Measurements from ENCODE around the gene MRAP.
"Not testable (repeated sequence)": the region's sequence is repeated elsewhere in the genome, so short reads cannot be mapped to it uniquely, and the experiment has no call there.

Gene MRAP

DNA sequence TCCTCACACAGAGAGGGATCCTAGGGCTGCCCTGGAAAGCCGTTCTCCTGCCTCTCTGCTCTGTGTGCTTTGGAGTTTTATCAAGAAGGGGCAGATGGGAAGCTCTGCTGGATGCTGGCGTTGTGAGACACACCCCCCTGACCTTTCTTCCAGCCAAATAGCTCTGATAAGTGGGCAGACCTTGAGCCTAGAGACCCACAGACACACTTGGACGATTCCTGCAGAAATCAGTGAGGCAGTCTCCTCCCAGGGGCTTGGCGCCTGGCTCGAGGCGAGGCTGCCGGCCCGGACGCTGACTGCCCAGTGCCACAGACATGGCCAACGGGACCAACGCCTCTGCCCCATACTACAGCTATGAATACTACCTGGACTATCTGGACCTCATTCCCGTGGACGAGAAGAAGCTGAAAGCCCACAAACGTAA, at the start of gene MRAP:
TSS of gene MRAP (plus strand) at position 198 of the 424 bp plus-strand sequence. CDS start at position 315, 117 bp downstream.
- intact Hi-C loops (cut with DNase I), result no loop called here
- DNase-seq, result no peak

DNA sequence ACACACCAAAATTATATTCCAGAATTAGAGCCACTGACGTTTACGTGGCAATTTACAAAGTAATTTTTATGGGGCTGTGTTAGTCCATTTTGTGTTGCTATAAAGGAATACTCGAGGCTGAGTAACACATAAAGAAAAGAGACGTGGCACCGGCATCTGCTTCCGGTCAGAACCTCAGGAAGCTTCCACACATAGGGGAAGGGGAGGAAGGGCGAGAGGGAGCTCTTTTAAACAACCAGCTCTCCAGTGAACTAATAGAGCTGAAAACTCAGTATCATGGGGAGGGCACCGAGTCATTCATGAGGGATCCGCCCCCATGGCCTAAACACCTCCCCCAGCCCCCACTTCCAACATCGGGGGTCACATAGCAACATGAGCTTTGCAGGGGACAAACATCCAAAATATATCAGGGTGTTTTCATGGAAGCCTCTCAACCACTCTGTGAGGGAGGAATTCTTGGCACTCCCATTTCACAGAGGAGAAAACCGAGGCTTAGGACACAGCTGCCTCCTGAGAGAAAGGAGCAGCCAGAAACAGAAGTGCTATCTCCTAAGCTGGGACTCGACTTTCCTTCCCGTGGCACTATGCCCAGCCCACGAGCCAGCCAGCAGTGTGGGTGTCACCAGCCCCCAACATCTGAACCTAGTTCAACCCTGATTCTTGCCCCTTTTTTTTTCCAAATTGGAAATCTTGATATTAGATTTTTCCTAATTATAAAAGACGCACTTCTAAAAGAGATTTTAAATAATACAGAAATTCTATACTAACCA, 49.0 kb upstream of the MRAP start:
- intact Hi-C loops (cut with DNase I), result no loop called here
- DNase-seq, result no peak

DNA sequence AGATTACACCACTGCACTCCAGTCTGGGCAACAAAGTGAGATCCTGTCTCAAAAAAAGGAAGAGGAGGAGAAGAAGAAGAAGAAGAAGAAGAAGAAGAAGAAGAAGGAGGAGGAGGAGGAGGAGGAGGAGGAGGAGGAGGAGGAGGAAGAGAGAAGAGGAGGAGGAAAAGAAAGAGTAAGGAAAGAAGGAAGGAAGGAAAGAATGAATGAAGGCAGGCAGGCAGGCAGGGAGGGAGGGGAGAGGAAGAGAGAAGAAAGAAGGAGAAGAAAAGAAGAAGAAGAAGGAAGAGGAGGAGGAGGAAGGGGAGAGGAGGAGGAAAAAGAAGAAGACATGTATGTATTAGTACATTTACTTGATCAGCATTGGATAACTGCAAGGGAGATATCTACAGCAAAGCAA, 46.5 kb upstream of the MRAP start:
- DNase-seq, result no peak
- intact Hi-C loops (cut with DNase I), result no loop called here

DNA sequence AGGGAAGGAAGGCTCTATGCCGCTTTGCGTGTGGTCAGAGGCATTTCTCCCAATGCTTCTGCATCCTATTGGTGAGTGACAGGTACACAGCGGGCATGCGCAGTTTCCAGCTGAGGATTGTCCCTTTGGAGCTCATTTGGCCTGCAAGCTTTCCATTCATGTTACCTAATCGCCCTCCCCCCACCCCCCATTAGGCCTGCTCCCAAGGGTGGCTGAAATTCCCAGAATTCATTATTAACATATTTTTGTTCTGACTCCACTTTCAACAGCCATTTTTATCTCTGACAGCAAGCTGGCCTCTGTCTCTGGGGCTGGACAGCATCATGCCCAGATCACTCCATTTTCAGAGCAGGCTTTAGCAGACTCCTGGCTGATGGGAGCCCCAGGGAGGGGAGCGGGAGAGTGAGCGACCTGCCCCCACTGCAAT, 45.4 kb upstream of the MRAP start:
- intact Hi-C loops (cut with DNase I), result no loop called here

DNA sequence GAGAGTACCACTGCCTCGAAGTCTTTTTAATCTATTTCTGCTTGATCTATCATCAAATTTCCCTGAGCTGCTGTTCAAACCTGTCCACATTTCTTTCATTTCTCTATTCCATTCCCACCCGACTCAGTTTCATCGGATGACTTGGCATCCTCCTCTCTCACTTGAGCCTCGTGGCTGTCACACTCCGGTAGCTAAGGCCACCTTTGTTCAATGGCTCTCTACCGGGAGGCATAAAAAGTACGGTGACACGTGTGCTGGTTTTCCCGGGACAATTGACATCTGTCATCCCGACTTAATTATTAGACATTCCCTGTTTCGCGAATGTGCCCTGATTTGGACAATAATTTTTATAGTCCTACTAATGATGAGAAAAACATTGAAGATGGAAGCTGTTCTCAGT, 42.4 kb upstream of the MRAP start:
- intact Hi-C loops (cut with DNase I), result no loop called here
- DNase-seq, result no peak

More for the DNA sequence above, 45.4 kb upstream of the MRAP start:
- no peak for DNase-seq

DNA sequence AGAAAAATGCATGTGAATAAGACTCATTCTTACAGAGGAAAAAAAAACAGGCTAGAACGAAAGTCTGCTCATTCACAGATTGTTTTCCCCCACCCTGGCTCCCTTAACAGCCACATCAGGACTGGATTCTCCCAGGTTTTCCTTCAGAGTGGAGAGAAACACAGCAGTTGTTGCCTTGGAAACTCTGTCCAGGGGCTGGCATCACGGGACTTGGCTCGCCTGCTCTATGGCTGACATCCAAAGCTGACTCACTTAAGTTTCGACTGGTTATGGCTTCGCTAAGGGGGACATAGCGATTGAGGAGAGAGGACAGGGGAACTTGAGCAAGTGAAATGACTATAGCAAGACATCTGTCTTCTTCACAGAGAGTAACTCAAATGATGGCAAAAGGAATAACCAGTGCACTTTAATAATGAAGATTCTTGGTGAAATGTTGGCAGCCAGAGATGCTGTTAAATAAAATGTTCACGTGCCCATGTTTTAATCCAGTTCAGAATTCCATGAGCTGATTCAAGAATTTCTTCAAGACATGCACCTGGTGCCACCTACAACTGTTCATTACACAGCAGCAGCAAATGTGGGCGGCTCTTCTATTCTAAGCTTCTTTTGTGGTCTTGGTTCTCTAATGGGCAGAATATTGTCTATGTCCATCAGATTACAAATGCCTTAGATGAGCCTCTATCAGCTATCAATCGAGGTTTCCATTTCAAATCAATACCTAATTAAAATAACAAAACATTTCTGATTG, 41.6 kb upstream of the MRAP start:
- intact Hi-C loops (cut with DNase I), result no loop called here

DNA sequence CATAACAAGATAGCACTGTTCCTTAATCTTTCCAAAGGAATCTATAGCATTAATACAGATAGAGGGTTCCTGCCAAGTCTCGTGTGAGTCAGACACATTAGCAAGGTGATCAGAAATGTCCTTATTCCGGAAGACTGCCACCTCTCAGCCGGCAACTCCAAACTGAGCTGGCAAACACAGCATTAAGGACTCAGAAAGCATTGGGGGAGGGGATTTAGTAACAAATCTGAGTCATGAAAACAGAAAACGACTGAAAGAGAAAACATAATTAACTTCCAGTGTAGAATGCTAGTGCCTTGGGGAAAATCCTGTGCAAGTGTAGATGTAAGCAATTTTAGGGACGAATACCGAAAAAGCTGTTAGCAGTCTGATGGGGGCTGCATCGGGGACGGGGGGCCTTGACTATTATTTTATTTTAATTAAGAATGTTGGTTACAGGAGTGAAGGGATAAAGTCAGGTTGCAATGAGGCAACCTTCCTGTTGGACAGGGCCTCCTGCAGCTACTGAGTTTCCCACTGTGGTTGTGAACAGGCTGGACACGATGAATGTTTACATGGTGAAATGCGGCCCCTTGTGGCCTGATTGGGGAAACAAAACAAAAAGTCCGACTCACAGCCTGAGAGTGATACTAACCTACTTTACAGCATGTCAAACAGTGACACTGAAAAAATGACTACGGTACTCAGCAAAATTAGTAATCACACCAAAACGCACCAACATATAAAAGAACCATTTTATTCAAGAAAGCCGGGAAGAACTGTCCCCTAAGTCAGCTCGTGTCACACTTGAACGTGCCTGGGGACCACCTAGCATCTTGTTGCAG, 40.5 kb upstream of the MRAP start:
- intact Hi-C loops (cut with DNase I), result loop anchor here (1.0 kb wide), 2 partner anchors 392 to 472 kb away; no protein-coding TSS in a partner anchor

More for the DNA sequence above, 41.6 kb upstream of the MRAP start:
- peak; percentile 43 to 91 (median 67) for DNase-seq

DNA sequence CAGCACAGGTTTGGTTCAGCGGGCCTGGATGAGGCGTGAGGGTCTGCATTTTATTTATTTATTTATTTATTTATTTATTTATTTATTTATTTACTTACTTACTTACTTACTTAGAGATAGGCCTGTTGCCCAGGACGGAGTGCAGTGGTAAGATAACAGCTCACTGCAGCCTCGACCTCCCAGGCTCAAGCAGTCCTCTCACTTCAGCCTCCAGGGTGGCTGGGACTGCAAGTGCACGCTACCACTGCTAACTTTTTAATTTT, 39.9 kb upstream of the MRAP start:
- intact Hi-C loops (cut with DNase I), result loop anchor here (1.0 kb wide), 2 partner anchors 392 to 472 kb away; no protein-coding TSS in a partner anchor
- DNase-seq, result not testable (repeated sequence)

More for the DNA sequence above, 40.5 kb upstream of the MRAP start:
- DNase-seq, result peak; percentile 53 to 96 (median 76)

DNA sequence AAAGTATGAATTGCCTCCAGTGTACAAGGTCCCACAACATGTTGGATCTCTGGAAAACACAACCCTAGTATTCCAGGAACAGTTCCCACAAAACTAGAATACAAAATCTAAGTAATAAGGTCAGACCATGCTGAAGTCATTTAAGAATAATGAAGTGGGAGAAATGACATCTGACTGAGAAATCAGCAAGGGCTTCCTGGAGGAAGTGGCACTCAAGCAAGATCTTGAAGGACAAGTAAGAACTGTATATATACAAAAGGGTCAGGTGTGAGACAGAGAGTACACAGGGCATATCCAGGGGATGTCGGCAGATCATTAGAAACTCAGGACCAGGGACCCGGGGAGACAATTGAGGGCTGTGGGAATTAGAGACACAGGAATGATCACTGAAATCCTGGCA, 38.5 kb upstream of the MRAP start:
- intact Hi-C loops (cut with DNase I), result no loop called here

DNA sequence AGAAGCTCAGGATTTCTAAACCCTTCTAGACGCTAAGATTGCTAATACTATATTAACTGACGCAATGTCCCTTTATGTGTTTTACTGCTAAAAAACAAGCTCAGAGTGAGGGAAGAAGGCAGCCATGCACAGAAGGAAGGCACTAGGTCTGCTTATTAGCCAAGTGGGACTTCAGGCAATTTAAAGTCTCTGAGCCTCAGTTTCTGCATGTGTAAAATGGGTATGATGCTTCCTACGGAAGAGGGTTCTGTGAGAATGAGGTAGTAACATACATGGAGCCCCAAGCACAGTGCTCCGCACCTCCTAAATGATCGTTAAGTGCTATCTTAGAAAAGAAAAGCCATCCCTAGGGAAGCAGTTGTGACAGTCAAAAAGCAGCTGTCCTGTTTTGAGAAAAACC, 36.7 kb upstream of the MRAP start:
- intact Hi-C loops (cut with DNase I), result no loop called here
- no peak for DNase-seq

More for the DNA sequence above, 38.5 kb upstream of the MRAP start:
- no peak for DNase-seq

DNA sequence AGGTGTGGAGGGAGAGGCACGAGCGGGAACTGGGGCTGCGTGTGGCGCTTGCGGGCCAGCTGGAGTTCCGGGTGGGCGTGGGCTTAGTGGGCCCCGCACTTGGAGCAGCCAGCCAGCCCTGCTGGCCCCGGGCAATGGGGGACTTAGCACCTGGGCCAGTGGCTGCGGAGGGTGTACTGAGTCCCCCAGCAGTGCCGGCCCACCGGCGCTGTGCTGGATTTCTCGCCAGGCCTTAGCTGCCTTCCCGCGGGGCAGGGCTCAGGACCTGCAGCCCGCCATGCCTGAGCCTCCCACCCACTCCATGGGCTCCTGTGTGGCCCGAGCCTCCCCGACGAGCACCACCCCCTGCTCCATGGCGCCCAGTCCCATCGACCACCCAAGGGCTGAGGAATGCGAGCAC, 33.3 kb upstream of the MRAP start:
- intact Hi-C loops (cut with DNase I); DNase-seq: not testable (repeated sequence)

DNA sequence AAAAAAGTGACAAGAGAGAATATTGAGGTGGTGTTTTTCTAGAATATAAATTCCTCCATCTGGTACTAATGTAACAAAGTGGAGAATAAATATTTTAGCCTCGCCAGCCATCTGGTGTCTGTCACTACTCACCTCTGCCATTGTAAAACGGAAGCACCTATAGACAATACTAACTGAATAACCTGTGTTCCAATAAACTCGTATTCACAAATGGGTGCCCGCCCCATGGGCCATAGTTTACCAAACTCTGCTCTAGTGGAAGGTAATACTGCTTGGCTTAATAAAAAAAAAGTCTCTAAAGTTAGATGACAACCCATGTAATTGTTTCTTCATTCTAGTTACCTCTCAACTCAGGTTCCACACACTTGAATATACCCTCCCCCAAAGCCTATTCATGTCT, 27.9 kb upstream of the MRAP start:
- DNase-seq, result no peak
- intact Hi-C loops (cut with DNase I), result no loop called here

DNA sequence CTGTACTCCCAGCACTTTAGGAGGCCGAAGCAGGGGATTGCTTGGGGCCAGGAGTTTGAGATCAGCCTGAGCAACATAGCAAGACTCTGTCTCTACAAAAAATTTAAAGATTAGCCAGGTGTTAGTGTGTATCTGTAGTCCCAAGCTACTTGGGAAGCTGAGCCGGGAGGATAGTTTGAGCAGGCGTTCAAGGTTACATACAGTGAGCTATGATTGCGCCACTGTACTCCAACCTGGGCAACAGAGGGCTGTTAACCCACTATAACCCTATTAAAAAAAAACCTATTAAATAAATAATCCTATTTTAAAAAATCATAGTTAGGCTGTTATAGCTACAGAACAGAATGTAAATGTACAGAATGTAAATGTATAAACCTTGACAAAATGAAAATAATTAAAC, 22.0 kb upstream of the MRAP start:
- no peak for DNase-seq
- intact Hi-C loops (cut with DNase I), result no loop called here

DNA sequence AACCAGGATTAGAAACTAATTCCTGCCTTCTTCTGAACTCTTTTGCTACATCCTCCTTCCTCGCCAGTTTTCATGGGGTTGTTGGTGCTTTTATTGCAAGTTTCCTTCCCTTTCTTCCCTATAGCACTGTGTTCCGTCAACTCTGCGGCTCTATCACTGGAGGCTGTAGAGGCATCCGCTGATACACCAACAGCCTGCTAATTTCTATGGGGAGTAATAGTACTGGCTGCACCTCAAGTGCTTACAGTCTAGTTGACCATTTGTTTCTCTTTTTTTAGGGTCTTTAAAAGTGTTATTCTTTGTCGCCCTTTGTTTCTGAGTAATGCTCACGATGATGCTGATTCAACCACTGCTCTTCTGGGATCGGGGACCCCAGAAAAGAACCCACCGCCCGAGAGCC, 20.6 kb upstream of the MRAP start:
- no peak for DNase-seq
- intact Hi-C loops (cut with DNase I), result no loop called here

DNA sequence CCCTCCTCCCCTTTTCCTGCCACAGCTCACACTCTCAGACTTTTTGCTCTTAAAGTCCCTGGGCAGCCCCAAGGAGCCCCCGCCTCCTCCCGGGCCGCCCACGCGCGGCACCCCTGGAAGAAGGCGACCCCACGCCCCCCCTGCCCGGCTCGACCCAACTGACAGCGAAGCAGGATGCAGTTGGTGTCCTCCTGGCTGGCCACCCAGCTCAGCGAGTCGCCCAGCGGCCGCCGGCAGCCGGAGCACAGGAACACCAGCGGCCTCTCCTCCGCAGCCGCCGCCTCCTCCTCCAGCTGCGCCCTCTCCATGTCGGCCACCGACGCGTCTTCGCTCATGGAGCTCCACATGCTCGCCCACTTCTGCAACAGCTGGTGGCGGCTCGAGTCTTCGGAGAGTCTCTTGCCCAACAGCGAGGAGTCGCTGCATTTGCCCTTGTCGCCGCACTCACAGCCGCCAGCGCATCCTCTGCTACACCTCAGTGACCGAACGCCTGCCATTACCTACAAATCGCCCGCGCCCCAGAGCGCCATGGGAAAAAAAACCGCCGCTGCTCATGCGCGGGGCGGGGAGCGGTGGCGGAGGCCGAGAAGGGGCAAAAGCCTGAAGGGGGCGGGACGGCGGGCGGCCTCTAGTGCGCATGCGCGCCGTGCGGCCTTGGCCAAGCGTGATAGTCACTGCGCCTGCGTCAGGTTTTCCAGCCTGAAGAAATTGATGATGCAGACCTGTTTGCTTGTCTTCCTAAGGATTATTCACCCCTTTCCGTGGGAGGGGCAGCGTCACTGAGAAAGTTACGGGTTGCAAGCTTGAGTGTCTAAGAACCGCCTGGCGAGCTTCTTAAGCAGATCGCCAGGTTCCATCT, 19.9 kb upstream of the MRAP start, which contains the start of gene MIS18A:
TSS of gene MIS18A (minus strand) at position 532 of the 859 bp plus-strand sequence. CDS start at position 497, 35 bp downstream.
- peak; percentile 84 to 98 (median 87) for DNase-seq
- intact Hi-C loops (cut with DNase I), result no loop called here

DNA sequence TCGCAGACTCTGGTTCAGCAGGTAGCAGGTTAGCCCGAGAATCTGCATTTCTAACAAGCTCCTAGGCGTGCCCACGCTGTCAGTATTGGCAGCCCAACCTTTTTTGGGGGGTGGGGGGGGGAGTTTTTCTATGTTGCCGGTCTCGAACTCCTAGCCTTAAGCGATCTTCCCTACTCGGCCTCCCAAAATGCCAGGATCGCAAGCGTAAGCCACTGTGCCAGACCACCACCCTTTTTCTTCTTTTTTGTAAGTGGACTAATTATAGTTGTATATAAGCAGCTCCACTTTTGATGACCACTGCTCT, 19.3 kb upstream of the MRAP start:
- intact Hi-C loops (cut with DNase I), result no loop called here
- no peak for DNase-seq

DNA sequence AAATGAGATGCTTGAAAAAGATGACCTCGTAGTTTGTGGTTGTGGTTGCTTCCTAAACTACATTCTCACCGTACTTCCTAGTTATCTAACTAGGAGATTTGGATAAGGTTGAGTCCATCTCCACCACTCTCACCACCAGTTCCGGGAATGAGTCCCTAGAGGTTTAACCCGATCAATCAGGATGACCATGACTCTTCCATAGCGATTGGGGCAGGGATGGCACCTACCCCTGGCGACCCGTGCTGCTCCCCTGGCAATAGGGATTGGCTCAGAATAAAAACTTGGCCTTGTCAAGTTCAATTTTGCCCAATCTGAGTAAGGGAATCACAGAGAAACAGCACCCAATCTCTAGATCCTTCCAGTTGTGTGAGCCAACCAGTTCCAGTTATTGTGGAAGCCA, 17.1 kb upstream of the MRAP start:
- intact Hi-C loops (cut with DNase I), result no loop called here
- DNase-seq, result no peak

DNA sequence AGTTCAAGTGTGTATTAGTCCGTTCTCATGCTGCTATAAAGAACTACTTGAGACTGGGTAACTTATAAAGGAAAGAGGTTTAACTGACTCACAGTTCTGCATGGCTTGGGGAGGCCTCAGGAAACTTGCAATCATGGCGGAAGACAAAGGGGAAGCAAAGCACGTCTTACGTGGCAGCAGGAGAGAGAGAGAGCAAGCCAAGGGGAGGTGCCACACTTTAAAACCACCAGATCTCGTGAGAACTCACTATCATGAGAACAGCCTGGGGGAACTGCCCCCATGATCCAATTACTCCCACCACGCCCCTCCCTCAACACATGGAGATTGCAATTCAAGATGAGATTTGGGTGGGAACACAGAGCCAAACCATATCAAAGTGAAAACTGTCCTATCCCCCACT, 15.7 kb upstream of the MRAP start:
- intact Hi-C loops (cut with DNase I), result no loop called here
- DNase-seq, result no peak

DNA sequence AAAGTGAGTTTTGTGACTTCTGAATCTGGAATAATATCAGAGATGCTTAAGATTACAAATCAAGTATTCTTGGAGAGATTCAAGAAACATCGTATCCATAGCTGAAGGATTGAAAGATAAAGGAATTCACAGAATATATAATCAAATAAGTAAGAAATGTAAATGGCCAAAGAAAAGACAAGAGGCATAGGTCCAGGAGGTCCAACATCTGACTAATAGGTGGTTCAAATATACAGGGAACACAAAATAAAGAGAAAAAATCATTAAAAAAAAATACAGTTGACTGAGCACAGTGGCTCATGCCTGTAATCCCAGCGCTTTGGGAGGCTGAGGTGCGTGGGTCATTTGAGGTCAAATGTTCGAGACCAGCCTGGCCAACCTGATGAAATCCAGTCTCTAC, 13.2 kb upstream of the MRAP start:
- intact Hi-C loops (cut with DNase I), result no loop called here
- no peak for DNase-seq

DNA sequence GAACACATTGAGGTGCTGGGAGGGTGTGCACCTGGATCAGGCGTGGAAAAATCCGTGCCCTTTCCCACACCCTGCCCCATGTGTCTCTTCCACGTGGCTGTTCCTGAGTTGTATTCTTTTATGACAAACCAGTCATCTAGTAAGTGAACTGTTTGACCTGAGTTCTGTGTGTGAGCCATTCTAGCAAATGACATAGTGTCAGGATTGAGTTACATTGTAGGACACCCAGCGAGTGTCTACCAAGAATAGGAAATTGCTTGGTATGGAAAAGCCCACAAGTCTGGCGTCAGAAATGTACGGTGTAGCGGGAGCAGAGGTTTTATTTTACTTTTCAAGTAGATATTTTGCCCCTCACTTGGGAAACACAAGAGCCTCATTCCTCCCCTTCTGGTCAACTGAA, 1.2 kb upstream of the MRAP start:
- intact Hi-C loops (cut with DNase I), result no loop called here
- no peak for DNase-seq

Measured in posterior cingulate gyrus (tissue), 11 donors.